GM19452 (cell line): ENCODE data around the gene CTNNAL1.
"Not testable (repeated sequence)": the region's sequence is repeated elsewhere in the genome, so short reads cannot be mapped to it uniquely, and the experiment has no call there.

Source experiments
- ATAC-seq: cut with Tn5 transposase; IDR thresholded peaks from one replicate; pipeline ENCODE4 v1.9.1; 2021; ENCODE audit not compliant: unreplicated experiment

Gene CTNNAL1

GRCh38 chr9:108933718-108934322 is 79.5 kb downstream of the CTNNAL1 start, which contains the start of gene ELP1:
ELP1 (minus strand) TSS chr9:108934124; CDS start chr9:108931146, 2,978 bp downstream.
- ATAC-seq, result peak; percentile 89

DNA sequence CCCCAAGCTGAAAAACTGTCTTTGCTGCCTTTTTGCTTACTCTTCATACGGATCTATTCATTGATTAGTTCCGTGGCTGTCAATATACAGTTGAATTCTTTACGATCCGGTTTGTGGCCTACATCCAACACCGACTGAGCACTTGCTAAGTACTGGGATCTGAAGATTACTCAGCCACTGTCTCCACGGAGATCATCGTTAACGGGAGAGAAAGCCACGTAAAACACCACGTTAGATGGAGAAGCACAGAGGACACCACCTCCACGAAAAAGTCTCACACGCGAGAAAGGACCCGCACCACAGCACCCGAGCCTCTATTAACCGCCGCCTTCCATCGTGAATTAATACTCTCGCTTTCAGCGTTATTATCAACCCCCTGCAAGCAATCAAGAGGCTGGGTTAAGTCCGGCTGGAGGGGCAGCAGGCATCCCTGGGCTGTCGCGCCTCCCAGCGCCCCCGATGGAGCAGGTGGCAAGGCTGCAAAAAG is 80.0 kb downstream of the CTNNAL1 start:
- no peak for ATAC-seq

DNA sequence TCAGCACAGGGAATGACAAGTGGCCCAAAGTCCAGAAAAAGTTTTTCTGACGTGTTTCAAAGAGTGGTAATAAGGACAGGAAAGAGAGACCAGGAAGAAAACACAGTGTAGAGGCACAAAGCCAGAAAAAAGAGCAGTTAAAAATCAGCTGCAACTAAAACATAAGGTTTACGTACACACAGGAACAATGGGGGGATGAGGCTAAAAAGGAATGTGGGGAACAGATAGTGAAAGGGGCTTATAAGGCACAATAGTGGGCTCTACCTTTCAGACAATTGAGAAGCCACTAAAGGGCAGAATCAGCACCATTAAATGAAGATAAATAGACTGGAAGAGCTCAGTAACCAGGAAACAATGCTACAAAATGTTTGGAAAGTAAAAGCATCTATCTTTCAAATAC is 84.9 kb downstream of the CTNNAL1 start:
- ATAC-seq, result no peak

DNA sequence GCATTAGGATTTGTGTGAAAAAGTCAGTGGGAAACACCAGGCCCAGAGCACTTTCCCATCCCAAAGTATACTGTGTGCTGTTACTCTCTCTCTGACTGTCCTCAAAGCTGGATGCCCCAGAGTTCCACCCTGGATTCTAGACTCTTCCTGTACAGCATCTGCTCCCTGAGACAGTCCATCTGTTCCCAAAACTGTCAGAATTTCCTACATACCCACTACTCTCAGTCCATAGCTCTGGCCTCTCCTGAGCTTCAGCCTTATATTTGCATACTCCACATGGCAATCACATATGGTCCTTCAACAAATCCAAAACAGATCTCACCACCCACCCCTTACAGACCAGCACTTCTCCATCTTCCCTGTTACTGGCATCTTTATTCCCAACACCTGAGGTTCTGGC is 88.8 kb downstream of the CTNNAL1 start:
- ATAC-seq, result no peak

DNA sequence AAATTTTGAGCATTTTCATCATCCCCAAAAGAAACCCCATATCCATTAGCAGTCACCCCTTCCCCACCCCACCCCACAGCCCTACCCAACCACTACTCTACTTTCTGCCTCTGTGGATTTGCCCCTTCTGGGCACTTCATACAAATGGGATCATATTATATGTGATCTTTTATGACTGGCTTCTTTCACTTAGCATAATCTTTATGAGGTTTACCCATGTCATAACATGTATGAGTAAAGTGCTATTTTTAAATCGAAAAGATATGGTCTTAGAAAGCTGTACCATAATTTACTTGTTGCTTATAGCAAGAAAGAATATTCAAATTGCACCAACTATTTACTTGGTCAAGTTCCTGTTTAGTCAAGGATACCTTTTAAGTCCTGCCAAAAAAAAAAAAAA is 92.1 kb downstream of the CTNNAL1 start:
- ATAC-seq, result no peak

DNA sequence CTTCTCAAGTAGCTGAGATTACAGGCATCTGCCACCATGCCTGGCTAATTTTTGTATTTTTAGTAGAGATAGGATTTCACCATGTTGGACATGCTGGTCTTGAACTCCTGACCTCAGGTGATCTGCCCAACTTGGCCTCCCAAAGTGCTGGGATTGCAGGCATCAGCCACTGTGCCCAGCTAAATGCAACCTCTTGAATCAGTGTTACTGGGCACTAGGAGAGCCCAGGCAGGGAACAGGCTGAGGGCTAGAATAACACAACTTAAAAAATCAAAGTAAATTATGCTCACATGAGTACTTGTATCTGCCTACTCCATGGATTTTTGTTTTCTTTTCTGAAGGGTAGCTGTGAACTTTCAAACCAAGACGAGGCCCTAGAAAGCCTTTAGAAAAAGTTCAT is 92.9 kb downstream of the CTNNAL1 start:
- not testable (repeated sequence) for ATAC-seq

DNA sequence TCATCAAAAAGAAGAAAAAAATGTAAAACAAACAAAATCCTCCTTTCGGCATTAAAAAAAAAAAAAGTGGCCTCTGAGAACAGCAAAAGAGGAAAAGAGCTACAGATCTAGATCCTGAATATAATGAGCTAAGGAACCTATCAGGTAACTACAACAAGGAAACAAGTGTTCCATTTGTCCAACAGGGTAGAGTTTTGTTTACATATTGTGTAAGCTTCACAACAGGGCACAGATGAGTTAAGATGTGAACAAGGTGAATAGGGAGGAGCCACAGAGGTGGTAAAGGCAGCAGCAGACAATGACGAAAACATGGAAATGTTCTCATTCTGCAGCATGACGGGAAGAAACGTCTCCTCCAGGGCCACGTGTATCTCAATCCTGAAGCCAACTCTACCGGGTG is 93.8 kb downstream of the CTNNAL1 start:
- ATAC-seq, result no peak

- no peak for ATAC-seq
Measured at GRCh38 chr9:108913391-108913790, 99.9 kb downstream of the CTNNAL1 start.

DNA sequence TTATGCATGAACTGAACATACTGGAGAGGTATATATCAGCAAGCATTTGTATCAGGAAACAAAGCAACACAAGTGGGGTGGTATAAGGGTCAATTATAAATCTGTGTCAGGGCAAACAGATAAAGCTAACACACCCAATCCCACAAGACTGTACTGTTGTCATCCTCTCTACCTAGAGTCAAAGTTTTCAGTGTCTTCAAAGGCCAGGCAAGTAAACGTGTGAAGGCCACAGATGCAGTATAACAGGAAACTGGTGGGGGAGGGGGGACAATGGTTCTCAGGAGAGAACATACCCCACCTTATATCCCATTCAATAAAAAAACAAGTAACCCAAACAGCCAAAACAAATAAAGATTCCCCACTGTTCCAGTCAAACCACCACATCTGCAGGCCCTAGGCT is 101.5 kb downstream of the CTNNAL1 start:
- ATAC-seq, result no peak

DNA sequence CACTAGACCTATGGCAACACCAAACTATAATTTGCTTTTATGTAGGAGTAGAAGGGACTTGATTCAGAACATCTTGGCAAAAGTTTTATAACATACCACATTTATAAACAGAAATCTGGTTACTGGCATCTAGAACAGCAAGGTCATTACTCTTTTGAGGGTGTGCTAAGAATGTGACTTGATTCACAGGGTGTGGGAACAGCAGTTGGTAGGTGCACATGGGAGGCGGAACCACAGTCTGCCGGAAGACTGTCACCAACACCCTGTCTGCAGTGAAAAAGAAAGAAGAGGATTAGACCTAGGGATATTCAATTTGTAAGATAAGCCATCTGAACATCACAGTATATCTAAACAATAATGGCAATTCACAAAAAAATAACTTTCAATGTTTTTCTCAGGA is 102.4 kb downstream of the CTNNAL1 start:
- ATAC-seq, result no peak

DNA sequence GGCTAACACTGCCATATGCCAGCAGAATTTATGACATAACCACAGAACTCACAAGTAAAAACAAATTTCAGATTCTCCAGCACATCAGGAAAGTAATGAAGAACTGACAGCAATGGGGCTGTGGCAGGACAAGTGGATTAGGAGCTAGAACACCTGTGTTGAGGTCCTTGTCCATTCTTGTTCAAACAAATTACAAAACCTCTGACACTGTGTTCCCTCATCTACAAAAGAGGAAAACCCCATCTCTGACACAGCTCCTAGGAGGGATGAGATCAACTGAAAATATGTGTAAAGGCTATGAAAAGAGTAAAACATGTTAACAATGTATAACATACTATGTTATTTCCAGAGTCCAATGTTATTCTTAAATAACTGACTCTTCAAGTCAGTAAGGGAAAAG is 102.9 kb downstream of the CTNNAL1 start:
- ATAC-seq, result no peak

DNA sequence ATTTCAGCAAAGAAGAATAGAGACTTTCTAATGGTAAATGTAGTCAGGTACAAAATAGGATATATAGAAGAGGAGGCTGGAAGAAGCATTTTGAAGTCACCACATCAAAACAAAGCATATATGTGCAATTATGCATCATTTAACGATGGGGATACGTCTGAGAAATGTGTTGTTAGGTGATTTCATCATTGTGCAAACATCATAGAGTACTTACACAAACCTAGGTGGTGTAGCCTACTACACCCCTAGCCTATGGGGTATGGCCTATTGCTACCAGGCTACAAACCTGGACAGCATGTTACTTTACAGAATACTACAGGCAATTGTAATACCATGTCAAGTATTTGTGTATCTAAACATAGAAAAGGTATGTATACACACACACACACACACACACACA is 107.8 kb downstream of the CTNNAL1 start:
- no peak for ATAC-seq

- ATAC-seq, result no peak
Measured at GRCh38 chr9:108904161-108904560, 109.1 kb downstream of the CTNNAL1 start.

DNA sequence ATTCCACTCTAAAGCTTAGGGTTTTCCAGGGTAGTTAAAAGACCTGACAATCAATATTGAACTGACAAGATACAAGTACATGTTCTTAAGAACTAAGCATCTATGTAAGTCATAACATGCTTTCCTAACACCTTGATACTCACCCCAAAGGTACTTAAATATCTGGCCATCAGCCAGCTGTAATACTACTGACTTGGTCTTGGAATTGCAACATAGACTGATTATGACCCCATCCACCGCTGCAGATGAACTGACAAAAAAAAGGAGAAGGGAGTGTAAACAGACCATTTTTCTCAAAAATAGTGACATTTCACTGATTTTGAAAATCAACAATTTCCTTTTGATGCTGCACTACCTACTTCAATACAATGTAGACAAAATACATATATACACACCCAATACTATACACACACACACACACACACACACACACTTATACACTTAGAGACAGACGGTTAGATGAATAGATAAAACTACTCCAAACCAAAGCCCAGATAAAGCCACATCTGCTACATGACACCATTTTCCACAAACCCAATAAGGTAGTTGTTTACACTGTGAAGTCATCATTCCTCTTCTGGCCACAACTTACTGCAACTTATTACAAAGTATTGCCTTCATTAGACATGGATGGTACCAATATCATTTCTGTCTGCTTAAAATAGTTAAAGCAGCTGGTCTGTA is 109.7 kb downstream of the CTNNAL1 start:
- ATAC-seq, result no peak

DNA sequence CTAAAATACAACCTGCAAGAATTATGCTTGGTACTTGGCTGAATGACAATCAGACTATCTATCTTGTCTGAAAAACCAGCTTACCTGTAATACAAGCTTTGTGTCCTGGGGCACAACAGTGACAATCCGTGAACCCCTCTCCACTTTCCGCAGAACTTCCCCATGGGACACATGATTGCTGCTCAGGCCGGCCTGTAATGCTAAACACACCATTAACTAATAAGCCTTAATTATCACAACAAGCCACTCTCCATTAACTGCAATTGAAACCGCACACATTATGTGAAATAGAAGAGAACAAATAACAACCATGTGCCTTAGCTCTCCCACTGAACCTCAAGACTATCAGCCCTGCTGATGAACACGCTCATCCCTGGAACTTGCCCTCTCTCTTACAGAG is 113.1 kb downstream of the CTNNAL1 start:
- no peak for ATAC-seq

GRCh38 chr9:108899023-108899695 is 114.1 kb downstream of the CTNNAL1 start:
- not testable (repeated sequence) for ATAC-seq

GRCh38 chr9:108897324-108898096 is 115.8 kb downstream of the CTNNAL1 start:
- no peak for ATAC-seq

DNA sequence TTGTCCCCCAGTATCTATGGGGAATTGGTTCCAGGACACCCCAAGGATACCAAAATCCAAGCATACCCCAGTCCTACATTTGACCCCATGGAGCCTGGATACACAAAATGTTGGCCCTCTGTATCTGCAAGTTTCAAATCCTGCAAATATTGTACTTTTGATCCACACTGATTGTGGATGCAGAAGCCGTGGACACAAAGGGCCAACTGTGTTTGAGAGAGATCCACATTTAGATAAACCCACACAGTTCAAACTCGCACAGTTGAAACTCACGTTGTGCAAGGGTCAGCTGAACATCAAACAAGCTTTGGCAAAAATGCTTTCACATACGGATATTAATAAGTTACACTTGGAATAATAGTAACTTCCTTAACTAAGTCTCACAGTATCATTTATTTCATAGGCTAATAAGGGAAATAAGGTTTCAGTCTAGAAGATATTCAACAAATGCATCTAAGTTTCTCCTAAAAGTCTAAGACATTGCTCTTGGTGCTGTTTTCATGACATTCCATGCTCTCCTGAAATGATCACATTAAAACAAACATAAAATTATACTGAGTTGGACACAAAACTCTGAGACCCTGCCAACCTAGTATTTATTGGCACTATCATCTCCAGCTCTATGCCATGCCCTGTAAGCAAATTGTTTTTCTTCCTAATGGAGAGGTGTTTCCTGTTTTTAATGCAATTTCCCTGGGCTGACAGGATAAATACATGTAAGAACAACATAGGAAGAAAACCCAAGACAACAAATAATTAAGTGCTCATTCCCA is 118.9 kb downstream of the CTNNAL1 start:
- no peak for ATAC-seq
